ENCODE results near the gene SURF2. TPM values are rescaled to one million over a fixed set of nuclear protein-coding genes. Genes with fewer than 3 reads are reported as not detected.
A peak's percentile ranks its signal among the peaks of the same experiment; 100 is the strongest.

The SURF2 gene
- total and polyA plus RNA-seq, 9 of the 15 experiments (the other 6 are each of a cell fraction or from before 2014, with no cell fraction given) = 5.5 to 82.5 (median 21.3) TPM

DNA sequence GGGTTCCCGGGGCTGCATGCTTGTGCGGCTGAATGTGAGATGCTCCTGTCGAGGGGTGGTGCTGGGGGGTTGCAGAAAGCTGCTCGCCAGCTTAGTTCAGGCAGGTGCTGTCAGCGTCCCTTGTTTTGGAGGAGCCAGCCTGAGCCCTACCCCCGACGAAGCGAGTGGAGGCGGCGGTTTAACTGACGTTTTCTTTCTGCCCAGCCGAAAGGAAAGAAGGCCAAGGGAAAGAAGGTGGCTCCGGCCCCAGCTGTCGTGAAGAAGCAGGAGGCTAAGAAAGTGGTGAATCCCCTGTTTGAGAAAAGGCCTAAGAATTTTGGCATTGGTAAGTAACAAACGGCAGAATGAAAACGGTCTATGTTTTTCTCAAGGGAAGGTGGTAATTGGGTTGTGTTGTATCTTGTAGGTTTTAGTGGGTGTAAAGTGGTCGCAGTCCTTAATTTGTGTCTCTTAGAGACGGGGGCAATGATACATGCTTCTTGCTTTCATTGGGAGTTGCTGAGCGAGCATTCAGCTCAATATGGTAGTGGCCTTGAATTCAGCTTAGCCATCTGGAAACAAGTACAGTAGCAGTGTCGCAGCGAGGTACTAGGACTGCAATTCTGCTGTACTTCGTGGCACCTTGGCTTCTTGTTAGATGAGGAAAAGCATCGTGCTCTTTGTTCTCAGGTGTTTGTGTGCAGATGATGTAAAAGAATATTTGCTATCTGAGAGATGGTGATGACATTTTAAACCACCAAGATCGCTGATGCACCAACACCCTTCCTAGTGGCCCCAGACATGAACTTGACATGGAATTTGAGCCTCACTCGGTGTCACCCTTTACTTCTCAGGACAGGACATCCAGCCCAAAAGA is 7.4 kb upstream of the SURF2 start (continued):
- TF ChIP-seq, protein P1, sequence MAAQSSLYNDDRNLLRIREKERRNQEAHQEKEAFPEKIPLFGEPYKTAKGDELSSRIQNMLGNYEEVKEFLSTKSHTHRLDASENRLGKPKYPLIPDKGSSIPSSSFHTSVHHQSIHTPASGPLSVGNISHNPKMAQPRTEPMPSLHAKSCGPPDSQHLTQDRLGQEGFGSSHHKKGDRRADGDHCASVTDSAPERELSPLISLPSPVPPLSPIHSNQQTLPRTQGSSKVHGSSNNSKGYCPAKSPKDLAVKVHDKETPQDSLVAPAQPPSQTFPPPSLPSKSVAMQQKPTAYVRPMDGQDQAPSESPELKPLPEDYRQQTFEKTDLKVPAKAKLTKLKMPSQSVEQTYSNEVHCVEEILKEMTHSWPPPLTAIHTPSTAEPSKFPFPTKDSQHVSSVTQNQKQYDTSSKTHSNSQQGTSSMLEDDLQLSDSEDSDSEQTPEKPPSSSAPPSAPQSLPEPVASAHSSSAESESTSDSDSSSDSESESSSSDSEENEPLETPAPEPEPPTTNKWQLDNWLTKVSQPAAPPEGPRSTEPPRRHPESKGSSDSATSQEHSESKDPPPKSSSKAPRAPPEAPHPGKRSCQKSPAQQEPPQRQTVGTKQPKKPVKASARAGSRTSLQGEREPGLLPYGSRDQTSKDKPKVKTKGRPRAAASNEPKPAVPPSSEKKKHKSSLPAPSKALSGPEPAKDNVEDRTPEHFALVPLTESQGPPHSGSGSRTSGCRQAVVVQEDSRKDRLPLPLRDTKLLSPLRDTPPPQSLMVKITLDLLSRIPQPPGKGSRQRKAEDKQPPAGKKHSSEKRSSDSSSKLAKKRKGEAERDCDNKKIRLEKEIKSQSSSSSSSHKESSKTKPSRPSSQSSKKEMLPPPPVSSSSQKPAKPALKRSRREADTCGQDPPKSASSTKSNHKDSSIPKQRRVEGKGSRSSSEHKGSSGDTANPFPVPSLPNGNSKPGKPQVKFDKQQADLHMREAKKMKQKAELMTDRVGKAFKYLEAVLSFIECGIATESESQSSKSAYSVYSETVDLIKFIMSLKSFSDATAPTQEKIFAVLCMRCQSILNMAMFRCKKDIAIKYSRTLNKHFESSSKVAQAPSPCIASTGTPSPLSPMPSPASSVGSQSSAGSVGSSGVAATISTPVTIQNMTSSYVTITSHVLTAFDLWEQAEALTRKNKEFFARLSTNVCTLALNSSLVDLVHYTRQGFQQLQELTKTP (IDR thresholded peaks at IDR 0.05; ENCODE audit: low read depth in 1 of 2, partially characterized antibody in 2 of 2) = no peak
- TF ChIP-seq, protein P2, sequence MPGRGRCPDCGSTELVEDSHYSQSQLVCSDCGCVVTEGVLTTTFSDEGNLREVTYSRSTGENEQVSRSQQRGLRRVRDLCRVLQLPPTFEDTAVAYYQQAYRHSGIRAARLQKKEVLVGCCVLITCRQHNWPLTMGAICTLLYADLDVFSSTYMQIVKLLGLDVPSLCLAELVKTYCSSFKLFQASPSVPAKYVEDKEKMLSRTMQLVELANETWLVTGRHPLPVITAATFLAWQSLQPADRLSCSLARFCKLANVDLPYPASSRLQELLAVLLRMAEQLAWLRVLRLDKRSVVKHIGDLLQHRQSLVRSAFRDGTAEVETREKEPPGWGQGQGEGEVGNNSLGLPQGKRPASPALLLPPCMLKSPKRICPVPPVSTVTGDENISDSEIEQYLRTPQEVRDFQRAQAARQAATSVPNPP (IDR thresholded peaks at IDR 0.05; ENCODE audit: borderline replicate concordance, insufficient read depth, insufficient read length) = no peak
- TF ChIP-seq FOXP1 (CRISPR knock-in tag; IDR thresholded peaks at IDR 0.05) (peak; percentile 59; the same call in 1 of the 2 replicates), KLF1 (tag; IDR thresholded peaks at IDR 0.05) (no peak), FOXA3 (CRISPR knock-in tag; conservative IDR thresholded peaks at IDR 0.05 in 1 of 2, IDR thresholded peaks at IDR 0.05 in 1 of 2) (peak in 1 of 2 experiments; percentile 41; a peak in 1 of 4 replicates), POLR2G (IDR thresholded peaks at IDR 0.05; ENCODE audit: low read depth, low read length) (no peak), CC2D1A (IDR thresholded peaks at IDR 0.05) (no peak), L3MBTL2 (IDR thresholded peaks at IDR 0.05) (no peak), RBFOX2 (IDR thresholded peaks at IDR 0.05; ENCODE audit: low read depth, low read length) (peak; percentile 70; the same call in 1 of the 2 replicates), U2AF2 (optimal IDR thresholded peaks at IDR 0.05; ENCODE audit: low read depth, low read length) (no peak), TAF7 (tag; IDR thresholded peaks at IDR 0.05) (no peak)
- TF ChIP-seq, protein P3, sequence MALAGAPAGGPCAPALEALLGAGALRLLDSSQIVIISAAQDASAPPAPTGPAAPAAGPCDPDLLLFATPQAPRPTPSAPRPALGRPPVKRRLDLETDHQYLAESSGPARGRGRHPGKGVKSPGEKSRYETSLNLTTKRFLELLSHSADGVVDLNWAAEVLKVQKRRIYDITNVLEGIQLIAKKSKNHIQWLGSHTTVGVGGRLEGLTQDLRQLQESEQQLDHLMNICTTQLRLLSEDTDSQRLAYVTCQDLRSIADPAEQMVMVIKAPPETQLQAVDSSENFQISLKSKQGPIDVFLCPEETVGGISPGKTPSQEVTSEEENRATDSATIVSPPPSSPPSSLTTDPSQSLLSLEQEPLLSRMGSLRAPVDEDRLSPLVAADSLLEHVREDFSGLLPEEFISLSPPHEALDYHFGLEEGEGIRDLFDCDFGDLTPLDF (CRISPR knock-in tag; IDR thresholded peaks at IDR 0.05) = no peak
- TF ChIP-seq, protein P4, sequence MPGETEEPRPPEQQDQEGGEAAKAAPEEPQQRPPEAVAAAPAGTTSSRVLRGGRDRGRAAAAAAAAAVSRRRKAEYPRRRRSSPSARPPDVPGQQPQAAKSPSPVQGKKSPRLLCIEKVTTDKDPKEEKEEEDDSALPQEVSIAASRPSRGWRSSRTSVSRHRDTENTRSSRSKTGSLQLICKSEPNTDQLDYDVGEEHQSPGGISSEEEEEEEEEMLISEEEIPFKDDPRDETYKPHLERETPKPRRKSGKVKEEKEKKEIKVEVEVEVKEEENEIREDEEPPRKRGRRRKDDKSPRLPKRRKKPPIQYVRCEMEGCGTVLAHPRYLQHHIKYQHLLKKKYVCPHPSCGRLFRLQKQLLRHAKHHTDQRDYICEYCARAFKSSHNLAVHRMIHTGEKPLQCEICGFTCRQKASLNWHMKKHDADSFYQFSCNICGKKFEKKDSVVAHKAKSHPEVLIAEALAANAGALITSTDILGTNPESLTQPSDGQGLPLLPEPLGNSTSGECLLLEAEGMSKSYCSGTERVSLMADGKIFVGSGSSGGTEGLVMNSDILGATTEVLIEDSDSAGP (CRISPR knock-in tag; IDR thresholded peaks at IDR 0.05) = no peak
- TF ChIP-seq, protein P5, sequence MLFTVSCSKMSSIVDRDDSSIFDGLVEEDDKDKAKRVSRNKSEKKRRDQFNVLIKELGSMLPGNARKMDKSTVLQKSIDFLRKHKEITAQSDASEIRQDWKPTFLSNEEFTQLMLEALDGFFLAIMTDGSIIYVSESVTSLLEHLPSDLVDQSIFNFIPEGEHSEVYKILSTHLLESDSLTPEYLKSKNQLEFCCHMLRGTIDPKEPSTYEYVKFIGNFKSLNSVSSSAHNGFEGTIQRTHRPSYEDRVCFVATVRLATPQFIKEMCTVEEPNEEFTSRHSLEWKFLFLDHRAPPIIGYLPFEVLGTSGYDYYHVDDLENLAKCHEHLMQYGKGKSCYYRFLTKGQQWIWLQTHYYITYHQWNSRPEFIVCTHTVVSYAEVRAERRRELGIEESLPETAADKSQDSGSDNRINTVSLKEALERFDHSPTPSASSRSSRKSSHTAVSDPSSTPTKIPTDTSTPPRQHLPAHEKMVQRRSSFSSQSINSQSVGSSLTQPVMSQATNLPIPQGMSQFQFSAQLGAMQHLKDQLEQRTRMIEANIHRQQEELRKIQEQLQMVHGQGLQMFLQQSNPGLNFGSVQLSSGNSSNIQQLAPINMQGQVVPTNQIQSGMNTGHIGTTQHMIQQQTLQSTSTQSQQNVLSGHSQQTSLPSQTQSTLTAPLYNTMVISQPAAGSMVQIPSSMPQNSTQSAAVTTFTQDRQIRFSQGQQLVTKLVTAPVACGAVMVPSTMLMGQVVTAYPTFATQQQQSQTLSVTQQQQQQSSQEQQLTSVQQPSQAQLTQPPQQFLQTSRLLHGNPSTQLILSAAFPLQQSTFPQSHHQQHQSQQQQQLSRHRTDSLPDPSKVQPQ (CRISPR knock-in tag; IDR thresholded peaks at IDR 0.05; ENCODE audit: borderline replicate concordance) = no peak
